Stimulated activated naive CD8-positive, alpha-beta T cell treated with anti-CD3 and anti-CD28 coated beads, Interleukin-15, amount 100 ng/mL, for 72 hours (primary cell): Measurements from ENCODE around the gene APOB.

Experiments used
- ATAC-seq: fragments of 150-1000 bp; cut with Tn5 transposase; 2 replicates; pipeline ENCODE4 v1.10.0; 2021; ENCODE audit warnings: mild to moderate bottlenecking, moderate library complexity
- DNase-seq, 2 donors: peaks; one replicate each; pipeline ENCODE4 v3.0.0; 2021 to 2022
- H3K27ac Mint-ChIP-seq, 2 donors: one replicate each; pipeline ENCODE4 v1.8.0; 2022; ENCODE audit warnings: mild to moderate bottlenecking in 2 of 2, mixed read lengths in 2 of 2, moderate library complexity in 2 of 2
- H3K27me3 Mint-ChIP-seq: one replicate; pipeline ENCODE4 v1.8.0; 2022; ENCODE audit warnings: mixed read lengths
- H3K4me1 Mint-ChIP-seq: one replicate; pipeline ENCODE4 v1.8.0; 2022; ENCODE audit warnings: mild to moderate bottlenecking, mixed read lengths
- H3K4me3 Mint-ChIP-seq, 2 donors: one replicate each; pipeline ENCODE4 v1.8.0; 2022; ENCODE audit warnings: mild to moderate bottlenecking in 2 of 2, mixed read lengths in 2 of 2, moderate library complexity in 1 of 2
- H3K9me3 Mint-ChIP-seq, 2 donors: one replicate each; pipeline ENCODE4 v1.8.0; 2022; ENCODE audit warnings: mixed read lengths in 2 of 2

APOB gene

DNA sequence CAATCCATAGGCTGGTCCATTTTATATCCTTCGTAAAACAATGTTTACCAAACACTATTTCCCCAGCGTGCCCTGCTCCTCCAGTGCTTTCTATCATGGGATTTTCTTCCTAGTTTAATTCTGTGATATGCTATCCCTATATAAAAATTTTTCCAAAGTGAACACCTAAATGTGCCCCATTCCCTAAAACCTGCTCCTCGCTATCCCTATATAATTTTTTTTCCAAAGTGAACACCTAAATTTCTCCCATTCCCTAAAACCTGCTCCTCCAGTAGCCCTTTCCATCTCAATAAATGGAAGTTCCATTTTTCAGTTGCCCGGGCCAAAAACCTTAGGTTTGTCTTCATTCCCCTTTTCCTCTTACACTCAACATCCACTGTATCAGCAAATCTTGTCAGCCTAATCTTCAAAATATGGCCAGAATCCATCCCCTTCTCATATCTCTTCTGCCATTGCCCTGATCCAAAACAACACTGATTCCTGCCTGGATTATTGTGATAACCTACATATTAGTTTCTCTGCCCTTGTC, 26.1 kb downstream of the APOB start:
- Mint-ChIP-seq H3K27ac (no peak overlapping the region), H3K4me1 (no peaks in the 10 kb centered on the region), H3K9me3 (no peaks in the 10 kb centered on the region), H3K27me3 (no peaks in the 10 kb centered on the region), H3K4me3 (no peak overlapping the region)
- ATAC-seq (no peak), DNase-seq (no peak)

DNA sequence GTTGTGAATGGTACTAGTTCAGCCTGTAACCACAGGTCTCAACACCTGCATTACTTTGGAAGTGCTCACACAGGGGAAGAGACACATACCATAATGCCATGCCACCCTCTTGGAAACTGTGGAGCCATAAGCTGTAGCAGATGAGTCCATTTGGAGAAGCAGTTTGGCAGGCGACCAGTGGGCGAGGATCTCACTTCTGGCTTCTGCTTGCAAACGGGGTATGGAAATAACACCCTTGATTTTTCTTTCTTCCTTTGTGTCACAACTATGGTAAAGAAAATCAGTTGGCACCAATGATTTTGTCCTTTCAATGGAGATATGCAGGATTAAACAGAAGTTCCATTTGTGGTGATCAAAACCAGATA, 28.6 kb downstream of the APOB start:
- no peak for ATAC-seq
- H3K4me1 Mint-ChIP-seq, result no peaks in the 10 kb centered on the region
- no peaks in the 10 kb centered on the region for H3K9me3 Mint-ChIP-seq
- H3K27me3 Mint-ChIP-seq, result no peaks in the 10 kb centered on the region
- DNase-seq, result no peak
- no peak overlapping the region for H3K27ac Mint-ChIP-seq
- H3K4me3 Mint-ChIP-seq, result no peak overlapping the region

DNA sequence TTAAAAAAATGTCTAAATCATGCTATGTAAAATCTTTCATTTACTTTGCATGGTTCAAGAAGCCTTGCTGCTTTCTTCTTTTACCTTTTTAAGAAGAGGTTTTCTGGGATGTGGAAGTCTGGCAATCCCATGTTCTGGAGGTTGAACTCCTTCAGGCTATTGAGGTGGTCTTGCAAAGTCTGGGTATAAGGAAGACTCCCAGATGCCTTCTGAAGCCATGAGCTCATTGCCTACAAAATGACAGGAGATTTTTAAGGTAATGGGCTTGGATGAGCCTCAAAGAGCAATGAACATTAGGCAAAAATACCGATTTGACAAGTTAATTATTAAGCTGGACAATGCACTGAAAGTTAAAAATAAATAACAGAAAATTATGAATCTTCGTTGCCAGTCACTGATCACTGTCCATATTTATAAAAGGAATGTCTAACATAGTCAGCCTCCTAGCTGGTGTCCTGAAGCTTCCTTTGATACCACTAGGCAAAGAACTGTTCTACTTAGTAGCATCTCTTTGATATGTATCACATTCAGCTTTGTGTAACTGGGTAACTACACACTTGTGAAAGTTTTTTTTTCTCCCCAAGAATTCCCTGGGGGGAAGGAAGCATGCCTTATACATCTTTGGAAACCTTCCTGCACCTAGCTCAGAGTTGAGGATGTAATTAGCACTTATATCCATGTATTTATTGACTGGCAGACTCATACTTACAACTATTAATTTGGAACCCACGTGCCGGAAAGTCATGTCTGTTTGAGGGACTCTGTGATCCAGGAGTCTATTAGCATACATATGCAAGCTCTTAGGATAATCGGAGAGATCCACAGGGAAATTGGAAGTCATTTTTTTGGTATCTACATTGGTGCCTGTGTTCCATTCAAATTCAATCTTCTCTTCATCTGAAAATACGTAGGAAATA, 29.3 kb downstream of the APOB start:
- Mint-ChIP-seq H3K9me3 (no peaks in the 10 kb centered on the region), H3K4me1 (no peaks in the 10 kb centered on the region), H3K27ac (no peak overlapping the region), H3K27me3 (no peaks in the 10 kb centered on the region), H3K4me3 (no peak overlapping the region)
- no peak for ATAC-seq
- no peak for DNase-seq

DNA sequence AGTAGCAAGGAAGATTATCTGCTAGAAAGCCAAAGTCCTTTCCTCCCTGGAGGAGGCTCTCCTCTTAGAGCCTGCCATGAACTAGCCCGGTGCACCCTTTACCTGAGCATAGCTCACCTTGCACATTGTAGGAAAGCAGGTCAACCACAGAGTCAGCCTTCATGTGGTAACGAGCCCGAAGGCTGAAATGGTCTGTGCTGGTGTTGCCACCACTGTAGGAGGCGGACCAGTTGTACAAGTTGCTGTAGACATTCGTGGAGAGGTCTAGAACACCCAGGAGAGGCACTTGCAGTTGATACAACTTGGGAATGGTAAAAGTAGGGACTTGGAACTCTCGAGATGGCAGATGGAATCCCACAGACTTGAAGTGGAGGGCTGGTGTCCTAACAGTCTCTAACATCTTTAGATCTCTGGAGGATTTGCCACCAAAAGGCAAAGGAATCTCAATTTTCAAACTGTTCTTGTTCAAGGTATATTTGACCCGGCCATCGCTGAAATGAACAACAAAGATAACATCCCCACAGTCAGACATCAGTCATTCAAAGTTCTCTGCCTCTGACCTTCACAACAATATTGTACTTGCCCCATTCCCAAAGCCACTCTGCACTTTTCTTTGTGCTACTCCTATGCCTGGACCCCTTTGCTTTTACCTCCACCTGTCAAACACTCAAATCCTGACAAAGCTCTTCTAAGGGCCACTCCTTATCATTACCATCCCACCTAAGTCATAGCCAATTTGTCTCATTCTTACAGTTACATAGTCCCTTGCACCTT, 30.6 kb downstream of the APOB start:
- H3K4me1 Mint-ChIP-seq, result no peaks in the 10 kb centered on the region
- ATAC-seq (no peak), DNase-seq (no peak)
- peaks cover 2% of the 10 kb centered on the region for H3K27me3 Mint-ChIP-seq
- H3K9me3 Mint-ChIP-seq, result no peaks in the 10 kb centered on the region
- H3K27ac Mint-ChIP-seq, result no peak overlapping the region
- no peak overlapping the region for H3K4me3 Mint-ChIP-seq

DNA sequence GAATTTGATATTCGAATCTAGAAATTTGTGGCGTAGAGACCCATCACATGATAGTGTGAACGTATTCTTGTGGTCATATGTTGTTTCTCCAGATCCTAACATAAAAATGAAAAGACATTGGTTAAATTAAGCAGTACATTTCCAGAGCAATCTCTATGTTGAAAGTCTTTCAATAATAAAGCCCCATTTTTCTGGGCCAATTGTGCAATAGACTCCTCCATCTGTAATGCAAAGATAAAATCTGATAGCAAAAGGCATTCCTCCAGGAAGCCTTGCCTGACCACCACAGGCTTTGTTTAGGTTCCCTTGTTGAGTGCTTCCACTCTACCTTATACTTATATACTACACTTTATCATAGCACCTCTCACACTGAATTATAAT, 31.3 kb downstream of the APOB start:
- DNase-seq, result no peak
- Mint-ChIP-seq H3K9me3 (no peaks in the 10 kb centered on the region), H3K27me3 (peaks cover 8% of the 10 kb centered on the region), H3K27ac (no peak overlapping the region), H3K4me1 (no peaks in the 10 kb centered on the region), H3K4me3 (no peak overlapping the region)
- no peak for ATAC-seq

DNA sequence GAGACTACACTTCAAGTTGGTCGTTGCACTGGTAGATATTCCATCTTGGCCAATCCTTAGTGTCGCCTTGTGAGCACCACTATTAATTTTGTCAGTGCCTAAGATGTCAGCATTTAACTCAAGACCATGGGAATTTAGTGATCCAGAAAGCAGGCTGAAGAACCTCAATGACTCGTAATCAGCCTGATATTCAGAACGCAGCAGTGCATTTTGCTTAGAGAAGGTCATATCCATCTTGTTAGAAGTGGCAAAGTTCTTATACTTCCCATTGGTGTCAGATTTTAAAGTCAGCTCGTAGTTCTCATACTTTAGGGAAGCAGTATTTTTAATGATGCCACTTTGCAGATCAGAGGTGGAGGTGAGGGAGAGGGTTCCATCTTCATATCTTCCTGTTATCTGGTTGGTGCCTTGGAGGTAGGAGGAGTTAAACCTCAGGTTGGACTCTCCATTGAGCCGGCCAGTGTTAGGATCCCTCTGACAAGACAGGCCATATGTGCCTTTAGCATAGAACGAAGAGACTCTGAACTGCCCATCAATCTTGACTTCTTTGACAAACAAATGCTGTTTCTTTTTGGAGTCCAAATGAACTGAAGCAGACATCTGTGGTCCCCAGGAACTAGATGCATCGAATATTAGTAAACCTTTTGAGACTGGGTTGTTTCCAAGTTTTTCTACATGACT, 31.9 kb downstream of the APOB start:
- ATAC-seq (no peak), DNase-seq (no peak)
- H3K27me3 Mint-ChIP-seq, result peaks cover 8% of the 10 kb centered on the region
- no peak overlapping the region for H3K4me3 Mint-ChIP-seq
- no peak overlapping the region for H3K27ac Mint-ChIP-seq
- H3K4me1 Mint-ChIP-seq, result no peaks in the 10 kb centered on the region
- H3K9me3 Mint-ChIP-seq, result no peaks in the 10 kb centered on the region

DNA sequence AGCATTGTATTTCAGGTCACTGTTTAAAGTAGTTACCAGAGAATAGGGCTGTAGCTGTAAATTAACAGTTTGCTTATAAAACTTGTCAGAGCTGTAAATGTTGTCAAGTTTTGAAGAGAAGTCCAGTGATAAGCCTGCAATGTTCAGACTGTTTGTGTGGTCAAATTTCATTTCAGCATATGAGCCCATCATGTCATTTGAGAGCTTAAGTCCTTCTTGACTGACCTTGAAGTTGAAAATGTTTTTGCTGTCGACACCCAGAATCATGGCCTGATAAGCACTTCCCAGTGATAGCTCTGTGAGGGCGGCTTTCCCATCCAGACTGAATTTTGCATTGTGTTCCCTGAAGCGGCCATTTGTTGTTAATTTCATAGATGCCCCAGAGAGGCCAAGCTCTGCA, 32.4 kb downstream of the APOB start:
- H3K4me3 Mint-ChIP-seq, result no peak overlapping the region
- no peaks in the 10 kb centered on the region for H3K9me3 Mint-ChIP-seq
- no peak overlapping the region for H3K27ac Mint-ChIP-seq
- H3K27me3 Mint-ChIP-seq, result peaks cover 8% of the 10 kb centered on the region
- ATAC-seq (no peak), DNase-seq (no peak)
- H3K4me1 Mint-ChIP-seq, result no peaks in the 10 kb centered on the region

DNA sequence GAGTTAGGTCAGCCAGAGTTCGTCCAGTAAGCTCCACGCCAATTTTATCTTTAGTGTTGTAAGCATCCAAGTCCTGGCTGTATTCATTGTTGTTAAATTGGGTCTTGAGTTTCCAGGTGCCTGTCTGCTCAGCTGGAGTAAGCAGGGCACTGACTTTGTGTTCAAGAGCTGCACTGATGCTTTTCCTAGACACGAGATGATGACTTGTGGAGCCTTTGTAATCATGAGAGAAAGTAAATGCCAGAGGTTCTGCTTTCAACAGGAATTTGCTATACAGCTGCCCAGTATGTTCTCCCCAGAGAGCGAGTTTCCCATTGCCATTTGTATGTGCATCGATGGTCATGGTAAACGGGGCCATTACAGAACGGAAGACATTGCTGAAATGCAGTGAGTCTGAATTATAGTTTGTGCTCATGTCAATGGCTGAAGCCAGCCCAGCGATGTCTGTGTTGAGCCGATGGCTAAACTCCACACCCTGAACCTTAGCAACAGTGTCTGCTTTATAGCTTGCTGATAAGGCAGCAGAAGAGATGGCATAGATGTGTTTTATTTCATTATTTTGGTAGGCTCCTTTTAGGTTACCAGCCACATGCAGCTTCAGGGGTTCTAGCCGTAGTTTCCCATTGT, 32.9 kb downstream of the APOB start:
- Mint-ChIP-seq H3K9me3 (no peaks in the 10 kb centered on the region), H3K4me3 (no peak overlapping the region), H3K4me1 (no peaks in the 10 kb centered on the region), H3K27me3 (peaks cover 8% of the 10 kb centered on the region), H3K27ac (no peak overlapping the region)
- DNase-seq (no peak), ATAC-seq (no peak)

DNA sequence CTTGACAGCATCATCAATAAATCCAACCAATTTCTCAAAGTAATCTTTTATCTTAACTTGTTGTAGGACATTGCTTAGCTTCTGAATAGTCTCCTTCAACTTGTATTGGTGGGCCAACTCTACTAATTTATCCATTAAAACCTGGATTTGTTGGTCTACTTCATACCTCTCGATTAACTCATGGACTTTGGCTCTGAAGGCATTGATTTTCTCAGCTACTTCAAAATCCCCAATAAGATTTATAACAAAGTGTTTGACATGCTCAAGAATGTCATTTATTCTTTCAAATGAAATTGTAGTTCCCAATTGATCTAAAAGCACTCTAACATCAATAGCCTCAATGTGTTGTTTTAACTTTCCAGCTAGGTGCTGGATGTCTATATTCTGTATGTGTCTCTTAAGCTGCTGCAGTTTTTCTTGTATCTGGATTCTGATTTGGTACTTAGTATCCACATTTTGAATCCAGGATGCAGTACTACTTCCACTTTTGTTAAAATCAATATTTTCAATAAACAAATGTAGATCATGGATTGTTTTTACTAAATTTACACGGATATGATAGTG, 34.1 kb downstream of the APOB start:
- no peak for DNase-seq
- H3K27ac Mint-ChIP-seq, result no peak overlapping the region
- no peaks in the 10 kb centered on the region for H3K9me3 Mint-ChIP-seq
- H3K4me1 Mint-ChIP-seq, result no peaks in the 10 kb centered on the region
- ATAC-seq, result no peak
- no peak overlapping the region for H3K4me3 Mint-ChIP-seq
- H3K27me3 Mint-ChIP-seq, result peaks cover 15% of the 10 kb centered on the region

DNA sequence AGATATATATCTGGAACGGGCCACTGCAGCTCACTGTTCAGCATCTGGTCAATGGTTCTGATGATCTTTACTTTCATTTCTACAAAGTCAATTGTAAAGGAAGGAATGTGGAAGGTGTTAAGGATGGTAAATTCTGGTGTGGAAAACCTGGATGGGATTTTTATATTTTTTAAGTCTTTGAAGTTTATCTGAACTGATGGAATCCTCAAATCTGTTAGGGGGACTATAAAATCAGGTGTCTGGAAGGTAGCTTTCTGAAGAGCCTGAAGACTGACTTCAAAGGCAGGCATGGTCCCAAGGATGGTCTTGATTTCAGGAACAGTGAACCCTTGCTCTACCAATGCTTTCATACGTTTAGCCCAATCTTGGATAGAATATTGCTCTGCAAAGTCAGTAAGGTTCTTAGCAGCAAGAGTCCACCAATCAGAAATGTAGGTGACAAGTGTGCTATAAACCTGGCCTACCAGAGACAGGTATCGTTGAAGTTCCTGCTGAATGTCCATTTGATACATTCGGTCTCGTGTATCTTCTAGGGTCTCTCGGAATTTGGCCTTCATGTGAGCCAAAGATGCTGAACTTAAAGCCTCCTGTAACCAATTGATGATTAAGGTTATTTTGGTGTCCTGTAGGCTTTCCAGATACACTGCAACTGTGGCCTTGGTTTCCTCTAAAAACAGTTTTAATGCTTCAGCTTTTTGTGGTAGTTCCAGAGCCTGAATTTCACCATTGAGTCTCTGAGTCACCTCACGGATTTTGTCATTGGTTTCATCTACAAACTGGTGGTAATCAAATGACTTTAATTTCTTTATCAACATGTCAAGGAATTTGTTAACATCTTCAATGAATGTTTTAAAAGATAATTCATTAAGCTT, 34.8 kb downstream of the APOB start:
- DNase-seq, result no peak
- Mint-ChIP-seq H3K4me1 (no peaks in the 10 kb centered on the region), H3K4me3 (no peak overlapping the region), H3K9me3 (no peaks in the 10 kb centered on the region), H3K27me3 (peaks cover 15% of the 10 kb centered on the region), H3K27ac (no peak overlapping the region)
- ATAC-seq, result no peak

DNA sequence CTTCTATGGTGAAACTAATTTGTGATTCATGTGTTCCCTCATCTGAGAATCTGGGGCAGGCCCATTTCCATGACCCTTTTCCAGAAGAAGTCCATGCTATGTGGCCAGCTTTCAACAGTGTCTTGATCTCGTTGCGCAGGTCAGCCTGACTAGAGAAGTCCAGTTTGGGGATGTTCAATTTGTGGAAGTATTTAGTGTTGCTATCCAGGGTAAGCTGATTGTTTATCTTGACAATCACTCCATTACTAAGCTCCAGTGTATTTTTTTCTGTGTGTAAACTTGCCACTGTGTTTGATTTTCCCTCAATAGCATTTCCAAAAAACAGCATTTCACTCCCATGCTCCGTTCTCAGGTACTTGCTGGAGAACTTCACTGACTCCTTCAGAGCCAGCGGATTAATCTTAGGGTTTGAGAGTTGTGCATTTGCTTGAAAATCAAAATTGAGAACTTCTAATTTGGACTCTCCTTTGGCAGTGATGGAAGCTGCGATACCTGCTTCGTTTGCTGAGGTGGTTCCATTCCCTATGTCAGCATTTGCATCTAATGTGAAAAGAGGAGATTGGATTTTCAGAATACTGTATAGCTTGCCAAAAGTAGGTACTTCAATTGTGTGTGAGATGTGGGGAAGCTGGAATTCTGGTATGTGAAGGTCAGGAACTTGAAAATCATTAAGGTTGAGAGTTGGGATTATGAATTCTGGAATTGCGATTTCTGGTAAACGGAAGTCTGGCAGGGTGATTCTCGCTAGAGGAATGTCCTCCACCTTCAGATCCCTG, 35.7 kb downstream of the APOB start:
- no peaks in the 10 kb centered on the region for H3K4me1 Mint-ChIP-seq
- no peaks in the 10 kb centered on the region for H3K9me3 Mint-ChIP-seq
- H3K27ac Mint-ChIP-seq, result no peak overlapping the region
- ATAC-seq, result no peak
- no peak for DNase-seq
- peaks cover 15% of the 10 kb centered on the region for H3K27me3 Mint-ChIP-seq
- no peak overlapping the region for H3K4me3 Mint-ChIP-seq

DNA sequence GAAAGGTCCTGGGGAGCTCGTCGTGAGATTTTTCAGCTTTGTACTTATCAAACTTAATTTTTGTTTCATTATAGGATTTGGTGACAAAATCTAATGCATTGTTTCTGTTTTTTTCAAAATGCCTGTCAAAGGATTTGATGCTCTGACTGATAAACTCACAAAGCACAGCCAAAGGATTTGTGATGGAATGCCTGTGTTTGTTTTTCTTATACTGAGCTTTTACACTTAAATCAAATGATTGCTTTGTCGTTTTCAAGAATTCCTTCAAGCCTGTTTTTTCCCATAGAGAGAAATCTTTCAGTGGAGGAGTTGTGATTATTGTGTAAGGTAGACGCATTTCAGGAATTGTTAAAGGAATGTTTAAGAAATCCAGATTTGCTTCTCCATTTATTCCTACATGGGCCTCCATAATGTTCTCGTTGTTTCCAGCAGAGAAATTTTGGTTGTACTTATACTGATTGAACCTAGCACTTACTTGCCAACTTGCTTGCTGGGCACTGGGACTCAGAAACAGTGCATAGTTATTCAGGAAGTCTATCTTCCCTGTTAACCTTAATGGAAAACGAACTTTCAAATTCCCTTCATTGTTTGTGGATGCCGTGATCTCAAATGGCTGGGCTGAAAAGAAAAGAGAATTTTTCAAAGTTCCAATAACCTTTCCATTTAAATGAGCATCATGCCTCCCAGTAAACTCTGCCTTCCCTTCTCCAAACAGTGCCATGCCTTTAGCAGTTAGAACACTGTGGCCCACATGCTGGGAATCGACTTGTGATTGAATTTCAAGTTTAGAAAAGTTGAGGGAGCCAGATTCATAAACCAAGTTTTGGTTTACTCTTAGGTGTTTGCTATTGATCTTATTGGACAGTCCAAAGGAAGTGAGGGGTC, 36.5 kb downstream of the APOB start:
- Mint-ChIP-seq H3K27ac (no peak overlapping the region), H3K4me3 (no peak overlapping the region), H3K4me1 (no peaks in the 10 kb centered on the region), H3K27me3 (peaks cover 15% of the 10 kb centered on the region), H3K9me3 (no peaks in the 10 kb centered on the region)
- no peak for ATAC-seq
- no peak for DNase-seq

DNA sequence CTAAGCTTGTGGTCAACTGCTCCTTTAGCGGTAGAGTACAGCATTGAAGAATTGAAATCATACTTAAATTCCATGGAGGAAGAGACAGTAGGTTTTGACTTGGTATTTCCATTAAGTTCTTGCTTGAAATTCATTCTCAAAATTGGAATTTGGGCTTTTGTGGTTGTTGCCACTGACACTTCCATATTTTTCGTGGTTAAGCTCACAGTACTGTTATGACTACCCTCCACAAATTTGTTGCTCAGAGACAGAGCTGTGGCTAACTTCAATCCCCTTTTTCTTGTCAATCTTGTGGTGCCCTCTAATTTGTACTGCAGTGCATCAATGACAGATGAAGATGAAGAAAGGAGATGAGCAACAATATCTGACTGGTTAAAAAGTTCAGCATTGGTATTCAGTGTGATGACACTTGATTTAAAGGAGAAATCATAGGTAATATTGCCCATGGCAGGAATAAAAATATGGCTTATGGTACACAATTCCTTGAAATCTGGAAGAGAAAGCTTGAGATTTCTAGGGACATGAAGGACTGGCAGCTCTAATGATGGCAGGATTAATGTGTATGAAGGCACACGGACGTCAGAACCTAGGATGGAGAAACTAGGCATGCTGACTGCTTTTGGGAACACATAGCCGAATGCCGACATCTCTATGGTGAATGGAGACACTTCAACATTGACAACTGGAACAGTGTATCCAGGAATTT, 37.3 kb downstream of the APOB start:
- H3K4me1 Mint-ChIP-seq, result no peaks in the 10 kb centered on the region
- H3K9me3 Mint-ChIP-seq, result no peaks in the 10 kb centered on the region
- DNase-seq (no peak), ATAC-seq (no peak)
- peaks cover 15% of the 10 kb centered on the region for H3K27me3 Mint-ChIP-seq
- H3K4me3 Mint-ChIP-seq, result no peak overlapping the region
- no peak overlapping the region for H3K27ac Mint-ChIP-seq
